ENCODE results near the gene PLPP7.
A peak's percentile ranks its signal among the peaks of the same experiment; 100 is the strongest.

PLPP7 gene

DNA sequence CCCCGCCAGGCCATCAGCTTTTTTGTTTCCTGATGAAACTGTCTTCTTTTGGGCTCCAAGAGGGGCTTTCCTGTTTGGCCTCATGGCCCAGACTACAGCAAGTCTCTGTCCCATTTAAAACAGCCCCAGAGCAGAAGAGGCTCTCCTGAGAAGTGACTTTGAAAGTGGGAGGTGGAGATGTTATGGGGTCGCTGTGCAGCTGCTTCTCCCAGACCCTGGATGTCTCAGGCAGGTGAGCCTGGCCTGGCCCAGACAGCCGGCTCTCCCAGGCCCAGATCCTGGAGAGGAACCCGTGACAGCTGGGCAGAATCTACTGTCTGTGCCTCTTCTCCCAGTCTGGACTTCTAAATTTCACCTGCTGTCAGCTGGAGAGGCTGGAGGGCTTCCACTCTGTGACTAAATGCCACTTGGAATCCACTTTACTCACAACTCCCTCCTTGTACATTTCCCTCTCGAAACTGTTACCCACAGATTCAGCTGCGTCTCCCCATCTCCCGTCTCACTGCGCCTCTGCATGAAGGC is 33.8 kb upstream of the PLPP7 start:
- H3K27ac ChIP-seq, result peak overlapping the region; percentile 20; the same call in 1 of the 2 replicates
- no peak for TF ChIP-seq CTCF (conservative IDR thresholded peaks at IDR 0.05)

DNA sequence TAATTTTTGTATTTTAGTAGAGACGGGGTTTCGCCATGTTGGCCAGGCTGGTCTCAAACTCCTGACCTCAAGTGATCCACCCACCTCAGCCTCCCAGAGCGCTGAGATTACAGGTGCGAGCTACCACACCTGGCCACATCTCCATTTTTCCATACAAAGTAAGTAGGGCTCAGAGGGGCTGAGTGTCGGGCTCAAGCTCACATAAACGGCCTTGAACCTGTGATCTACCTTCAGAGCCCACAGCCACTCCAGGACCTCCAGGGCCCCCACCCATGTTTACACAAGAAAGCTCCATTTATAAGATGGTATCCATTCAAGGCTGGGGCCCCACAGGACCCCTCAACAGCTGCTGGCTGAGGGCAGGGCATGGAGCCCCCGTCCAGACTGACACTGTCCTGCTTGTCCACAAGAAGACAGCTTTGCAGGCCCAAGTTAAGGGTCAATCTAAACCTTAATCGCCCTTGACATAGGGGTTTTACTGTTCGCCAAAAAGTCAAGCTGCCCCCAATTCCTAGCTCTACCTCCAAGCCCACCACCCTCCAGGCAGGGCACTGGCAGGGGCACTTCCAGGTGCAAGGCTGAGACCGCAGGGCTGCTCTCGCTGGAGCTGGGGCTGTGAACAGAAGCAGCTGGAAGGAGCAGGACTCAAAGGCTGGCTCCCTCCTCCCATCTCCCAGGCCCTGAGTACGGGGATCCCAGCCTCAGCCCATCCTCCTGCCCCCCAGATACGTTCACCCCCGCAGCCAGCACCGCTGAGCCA is 32.1 kb upstream of the PLPP7 start:
- H3K27ac ChIP-seq, result no peak overlapping the region
- TF ChIP-seq CTCF (conservative IDR thresholded peaks at IDR 0.05), result no peak

- H3K27ac ChIP-seq, result no peak overlapping the region
- TF ChIP-seq CTCF (conservative IDR thresholded peaks at IDR 0.05), result no peak
Measured at GRCh38 chr9:131258186-131258585, 31.3 kb upstream of the PLPP7 start.

DNA sequence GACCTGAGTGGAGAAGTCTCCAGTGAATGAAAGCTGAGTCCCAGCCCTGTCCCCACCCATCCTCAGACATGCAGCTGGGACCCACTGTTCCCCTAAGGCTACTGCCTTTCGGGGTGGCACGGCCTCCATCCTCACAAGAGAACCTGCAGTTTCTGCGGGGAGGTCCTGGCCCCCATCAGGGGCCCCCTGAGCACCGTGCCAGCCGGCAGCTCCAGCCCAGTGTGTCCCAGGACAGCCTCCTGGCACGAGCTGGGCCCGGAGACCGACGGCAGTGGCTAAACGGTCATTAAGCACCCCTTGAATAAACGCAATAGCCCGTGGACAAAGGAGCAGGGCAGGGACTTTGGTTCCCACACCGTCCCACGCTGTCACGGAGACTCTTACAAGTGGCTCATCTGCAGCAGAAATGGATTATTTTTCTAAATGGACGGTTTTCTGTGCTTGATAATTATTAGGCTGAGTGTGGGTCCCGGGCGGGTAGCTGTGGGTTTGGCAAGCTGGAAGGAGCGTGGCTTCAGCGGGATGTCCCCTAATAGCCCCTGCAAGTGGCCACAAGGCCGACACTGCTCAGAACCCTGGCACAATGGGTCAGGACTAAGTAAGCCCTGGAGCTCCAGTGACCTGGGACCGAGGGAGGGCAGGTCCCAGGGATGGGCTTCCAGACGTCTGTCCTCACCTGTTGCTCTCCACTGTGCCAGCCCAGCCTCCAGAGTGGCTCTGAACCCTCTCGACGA is 30.7 kb upstream of the PLPP7 start:
- no peak for TF ChIP-seq CTCF (conservative IDR thresholded peaks at IDR 0.05)
- no peak overlapping the region for H3K27ac ChIP-seq

DNA sequence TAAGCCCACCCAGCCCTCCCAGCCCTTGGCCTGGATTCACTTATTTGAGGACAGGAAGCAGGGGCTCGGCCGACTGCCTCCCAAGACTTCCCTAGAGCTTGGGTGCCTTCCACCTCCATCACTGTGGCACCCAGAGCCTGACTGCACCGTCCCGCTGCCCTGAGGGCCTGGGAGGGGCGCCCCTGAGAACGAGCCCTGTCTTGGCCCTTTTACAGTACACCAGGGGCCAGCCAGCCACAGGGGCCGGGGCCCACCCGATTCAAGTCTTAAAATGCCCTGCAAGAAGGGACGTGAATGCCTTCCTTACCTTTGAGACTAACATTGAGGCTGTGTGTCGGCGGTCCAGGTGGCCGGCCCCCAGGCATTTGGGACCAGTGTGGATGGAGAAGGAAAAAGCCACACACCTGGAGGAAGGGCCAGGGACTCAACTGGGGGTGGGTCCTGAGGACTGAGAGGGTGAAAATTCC is 30.1 kb upstream of the PLPP7 start:
- no peak overlapping the region for H3K27ac ChIP-seq
- TF ChIP-seq CTCF (conservative IDR thresholded peaks at IDR 0.05), result no peak

DNA sequence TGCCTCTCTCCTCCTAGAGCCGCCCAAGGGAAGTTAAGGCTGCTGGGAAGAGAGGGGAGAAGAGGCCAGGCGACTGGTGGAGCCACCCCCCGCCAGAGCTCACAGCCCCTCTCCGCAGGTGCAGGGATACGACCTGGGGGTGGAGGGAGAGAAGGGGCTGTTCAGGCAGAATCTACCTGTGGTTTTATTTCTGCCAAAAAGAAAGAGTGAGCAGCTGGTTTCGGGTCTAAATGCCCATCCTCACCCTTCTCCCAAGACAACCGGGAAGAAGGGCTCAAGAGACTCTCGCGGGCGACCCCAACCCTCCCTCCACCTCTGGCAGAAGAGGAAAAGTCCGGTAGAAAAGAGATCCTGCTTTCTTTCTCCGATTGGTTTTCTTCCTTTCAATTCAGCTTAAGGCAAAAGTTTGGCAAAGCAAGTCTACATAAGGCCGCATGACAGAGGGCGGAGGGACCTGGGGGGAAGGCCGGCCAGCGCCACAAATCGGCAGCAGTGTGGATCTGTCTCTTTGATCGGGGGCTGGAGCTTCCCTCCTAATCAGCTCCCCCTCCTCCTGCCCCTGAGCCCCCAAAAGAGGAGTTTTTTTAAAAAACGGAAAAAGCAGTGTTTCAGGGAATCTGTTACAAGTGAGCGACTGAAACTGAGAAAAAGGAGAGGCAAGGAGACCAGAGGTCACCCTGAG is 29.5 kb upstream of the PLPP7 start:
- H3K27ac ChIP-seq, result no peak overlapping the region
- no peak for TF ChIP-seq CTCF (conservative IDR thresholded peaks at IDR 0.05)
